ENCODE data around the gene SNTN. TPM values are rescaled to one million over a fixed set of nuclear protein-coding genes. Genes with fewer than 3 reads are reported as not detected.

SNTN gene
- total and polyA plus RNA-seq, 2 donors (not counting 3 experiments of a cell fraction or from before 2014, with no cell fraction given) = not detected

DNA sequence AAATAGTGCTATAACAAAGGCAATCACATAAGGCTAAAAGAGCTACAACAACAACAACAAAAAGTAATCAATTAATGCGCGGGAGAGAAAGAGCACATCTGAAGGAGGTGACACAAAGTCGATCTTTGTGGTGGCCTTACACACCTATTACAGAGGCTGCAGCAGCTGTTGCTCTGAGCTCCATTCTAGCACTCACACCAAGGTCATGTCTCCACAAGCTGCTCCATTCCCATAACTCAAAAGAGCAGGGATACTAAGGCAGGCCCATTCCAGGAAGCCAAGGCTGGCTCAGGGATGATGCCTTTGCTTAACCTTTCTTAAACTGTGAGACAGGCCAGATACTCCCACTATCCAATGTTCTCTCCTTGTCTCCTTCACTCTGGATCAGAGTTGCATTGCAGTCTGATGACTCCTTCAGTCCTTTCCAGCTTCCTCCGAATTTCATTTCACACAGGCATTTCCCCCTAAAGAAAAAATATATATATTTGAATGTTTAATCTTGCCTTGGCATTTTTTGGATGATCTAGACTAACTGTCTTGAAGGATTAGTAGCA lies 52.7 kb downstream of the SNTN start:
- Histone ChIP-seq H3K9me1 (replicated peaks; ENCODE audit: control insufficient read depth, extremely low read depth, insufficient read depth, low read length) (no peaks in the 10 kb centered on the region), H3K4me2 (ENCODE audit: insufficient read depth, low read length) (no peak overlapping the region), H4K20me1 (replicated peaks; ENCODE audit: control insufficient read depth, extremely low read depth, insufficient read depth, low read length) (no peaks in the 10 kb centered on the region), H3K9me3 (replicated peaks; ENCODE audit: control insufficient read depth, insufficient read depth, low read length) (no peaks in the 10 kb centered on the region), H3K36me3 (ENCODE audit: control insufficient read depth in 2 of 2, extremely low read depth in 1 of 2, insufficient read depth in 2 of 2, low read length in 2 of 2) (no peaks in the 10 kb centered on the region), H3K79me2 (ENCODE audit: control insufficient read depth, insufficient read depth, low read length) (no peaks in the 10 kb centered on the region), H3K4me3 (replicated peaks in 1 of 3; ENCODE audit: insufficient read depth in 1 of 3, low read depth in 1 of 3, low read length in 3 of 3) (no peak overlapping the region), H3K9ac (replicated peaks; ENCODE audit: extremely low read depth, insufficient read depth, low read length) (no peak overlapping the region), H3K27me3 (ENCODE audit: control insufficient read depth in 2 of 2, insufficient read depth in 2 of 2, low read length in 2 of 2) (no peaks in the 10 kb centered on the region), H3K27ac (ENCODE audit: insufficient read depth, low read depth, low read length) (no peak overlapping the region), H3K4me1 (ENCODE audit: control insufficient read depth, extremely low read depth, insufficient read depth, low read length) (no peaks in the 10 kb centered on the region), H2AFZ (ENCODE audit: low read depth, low read length) (no peak overlapping the region)
- intact Hi-C loops (cut with micrococcal nuclease) = no loop called here
- ChIA-PET CTCF (no interaction called here), POLR2A (no interaction called here)
- TF ChIP-seq EZH2 (IDR thresholded peaks at IDR 0.05; ENCODE audit: borderline replicate concordance, low read depth, low read length, severe bottlenecking) (no peak), POLR2A (IDR thresholded peaks at IDR 0.05; ENCODE audit: low read depth, low read length) (no peak), GATA2 (IDR thresholded peaks at IDR 0.05; ENCODE audit: insufficient read depth, insufficient read length, low read depth, low read length) (no peak), FOS (IDR thresholded peaks at IDR 0.05; ENCODE audit: borderline replicate concordance, insufficient read depth, low read length) (no peak), JUN (IDR thresholded peaks at IDR 0.05; ENCODE audit: borderline replicate concordance, insufficient read depth, insufficient read length, low read depth) (no peak), POLR2AphosphoS5 (IDR thresholded peaks at IDR 0.05; ENCODE audit: insufficient read depth, low read depth, low read length) (no peak), MYC (IDR thresholded peaks at IDR 0.05; ENCODE audit: low read depth, low read length) (no peak)
- TF ChIP-seq, protein P1, sequence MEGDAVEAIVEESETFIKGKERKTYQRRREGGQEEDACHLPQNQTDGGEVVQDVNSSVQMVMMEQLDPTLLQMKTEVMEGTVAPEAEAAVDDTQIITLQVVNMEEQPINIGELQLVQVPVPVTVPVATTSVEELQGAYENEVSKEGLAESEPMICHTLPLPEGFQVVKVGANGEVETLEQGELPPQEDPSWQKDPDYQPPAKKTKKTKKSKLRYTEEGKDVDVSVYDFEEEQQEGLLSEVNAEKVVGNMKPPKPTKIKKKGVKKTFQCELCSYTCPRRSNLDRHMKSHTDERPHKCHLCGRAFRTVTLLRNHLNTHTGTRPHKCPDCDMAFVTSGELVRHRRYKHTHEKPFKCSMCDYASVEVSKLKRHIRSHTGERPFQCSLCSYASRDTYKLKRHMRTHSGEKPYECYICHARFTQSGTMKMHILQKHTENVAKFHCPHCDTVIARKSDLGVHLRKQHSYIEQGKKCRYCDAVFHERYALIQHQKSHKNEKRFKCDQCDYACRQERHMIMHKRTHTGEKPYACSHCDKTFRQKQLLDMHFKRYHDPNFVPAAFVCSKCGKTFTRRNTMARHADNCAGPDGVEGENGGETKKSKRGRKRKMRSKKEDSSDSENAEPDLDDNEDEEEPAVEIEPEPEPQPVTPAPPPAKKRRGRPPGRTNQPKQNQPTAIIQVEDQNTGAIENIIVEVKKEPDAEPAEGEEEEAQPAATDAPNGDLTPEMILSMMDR (IDR thresholded peaks at IDR 0.05; ENCODE audit: extremely low read depth in 1 of 2, insufficient read depth in 1 of 2, low read depth in 1 of 2, low read length in 2 of 2) = no peak
- TF ChIP-seq, protein P2, sequence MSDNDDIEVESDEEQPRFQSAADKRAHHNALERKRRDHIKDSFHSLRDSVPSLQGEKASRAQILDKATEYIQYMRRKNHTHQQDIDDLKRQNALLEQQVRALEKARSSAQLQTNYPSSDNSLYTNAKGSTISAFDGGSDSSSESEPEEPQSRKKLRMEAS (IDR thresholded peaks at IDR 0.05; ENCODE audit: insufficient read depth, insufficient read length) = no peak
- no TSS peak for BruUV-seq (replicated peaks)
- dilution Hi-C loops (cut with MboI; ENCODE audit: extremely low pct_ligation_motif_present, low sequenced_read_pairs) = no loop called here
- no peak for FAIRE-seq
- DNase-seq (ENCODE audit: low read depth, low spot score) = no peak
